Measurements from ENCODE around the gene BCO1.

Gene BCO1

GRCh38 chr16:81201267-81201666 lies 37.2 kb upstream of the BCO1 start:
- ChIA-PET POLR2A (ENCODE audit: low non-redundant PET) (no interaction called here), CTCF (no interaction called here)
- DNase-seq (ENCODE audit: low spot score), result no peak
- no peak overlapping the region for H3K27ac ChIP-seq
- TF ChIP-seq CTCF (conservative IDR thresholded peaks at IDR 0.05; ENCODE audit: low read depth), result no peak

DNA sequence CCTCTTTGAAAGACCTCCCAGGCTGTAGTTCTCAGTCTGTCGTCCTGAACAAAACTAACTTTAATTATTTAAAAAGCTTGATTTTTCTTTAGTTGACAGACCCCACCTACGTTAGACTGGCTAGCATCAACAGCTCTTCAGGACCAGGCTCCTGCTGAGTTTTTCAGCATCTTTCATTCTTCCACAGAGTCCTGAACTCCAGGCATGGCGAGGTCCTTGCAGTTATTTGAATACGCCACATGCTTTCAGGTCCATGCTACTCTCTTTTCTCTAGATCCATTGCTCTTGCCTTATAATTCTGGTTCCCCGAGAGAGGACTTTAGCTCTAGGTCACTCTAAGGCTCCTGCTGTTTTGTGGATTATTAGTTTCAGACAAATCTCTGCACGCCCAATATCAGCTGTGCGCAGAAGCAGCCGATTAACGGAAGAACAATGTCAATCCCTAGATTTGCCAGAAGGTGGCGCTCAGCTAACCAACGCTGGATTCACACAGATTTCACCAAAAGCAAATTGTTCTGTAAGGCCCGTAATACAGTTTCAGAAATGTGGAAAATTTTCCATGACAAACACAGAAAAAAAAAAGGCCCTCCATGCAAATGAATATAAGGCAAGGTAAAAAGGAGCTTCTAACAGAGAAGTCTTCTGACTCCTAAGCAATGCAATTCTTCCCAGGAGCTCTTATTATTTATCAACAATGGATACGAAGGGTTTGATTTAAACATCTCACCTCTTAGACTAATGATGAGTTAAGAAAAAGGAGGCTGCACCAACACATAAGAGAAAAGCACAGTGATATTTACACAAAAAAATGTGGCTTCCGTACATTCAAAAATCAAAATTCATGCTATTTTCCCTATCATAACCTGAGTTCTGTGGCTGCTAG lies 33.5 kb upstream of the BCO1 start:
- DNase-seq (ENCODE audit: low spot score), result peak; percentile 26
- TF ChIP-seq CTCF (conservative IDR thresholded peaks at IDR 0.05; ENCODE audit: low read depth), result peak; percentile 78

GRCh38 chr16:81207076-81207475 lies 31.4 kb upstream of the BCO1 start:
- no peak for DNase-seq (ENCODE audit: low spot score)
- TF ChIP-seq CTCF (conservative IDR thresholded peaks at IDR 0.05; ENCODE audit: low read depth), result no peak
- no peak overlapping the region for H3K27ac ChIP-seq
- CTCF ChIA-PET, result no interaction called here
- POLR2A ChIA-PET (ENCODE audit: low non-redundant PET), result no interaction called here

More for the DNA sequence above, 33.5 kb upstream of the BCO1 start:
- no peak overlapping the region for H3K27ac ChIP-seq
- ChIA-PET POLR2A (ENCODE audit: low non-redundant PET) (no interaction called here), CTCF (interaction anchor here (0.5 to 1.8 kb wide), 22 partner anchors 8 to 1361 kb away, joined by 3 to 11 read pairs (median 5); partner anchors contain the start of gene ATMIN)

DNA sequence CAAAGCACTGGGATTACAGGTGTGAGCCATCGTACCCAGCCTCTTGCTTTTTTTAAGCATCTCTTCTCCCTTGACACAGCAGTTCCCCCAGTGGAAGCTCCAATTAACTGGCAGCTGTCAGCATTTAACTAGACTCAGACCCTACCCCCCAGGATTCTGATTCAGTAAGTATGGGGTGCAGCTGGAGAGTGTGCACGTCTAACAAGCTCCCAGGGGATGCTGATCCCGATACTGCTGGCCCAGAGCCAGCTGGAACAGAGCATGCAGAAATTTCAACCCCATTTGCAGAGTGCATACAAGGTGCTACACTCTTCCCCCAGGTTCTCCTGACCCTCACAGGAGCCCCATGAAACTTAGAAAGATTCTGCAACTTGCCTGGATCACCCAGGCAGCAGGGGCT lies 27.7 kb upstream of the BCO1 start:
- TF ChIP-seq CTCF (conservative IDR thresholded peaks at IDR 0.05; ENCODE audit: low read depth), result no peak
- ChIA-PET CTCF (no interaction called here), POLR2A (ENCODE audit: low non-redundant PET) (no interaction called here)
- no peak overlapping the region for H3K27ac ChIP-seq
- no peak for DNase-seq (ENCODE audit: low spot score)

GRCh38 chr16:81212830-81213465 lies 25.5 kb upstream of the BCO1 start:
- TF ChIP-seq CTCF (conservative IDR thresholded peaks at IDR 0.05; ENCODE audit: low read depth), result no peak
- CTCF ChIA-PET, result interaction anchor here (0.6 kb wide), 1 partner anchor 154 kb away, joined by 5 read pairs; no protein-coding TSS in a partner anchor
- no peak for DNase-seq (ENCODE audit: low spot score)
- no peak overlapping the region for H3K27ac ChIP-seq
- POLR2A ChIA-PET (ENCODE audit: low non-redundant PET), result no interaction called here

GRCh38 chr16:81214745-81215166 lies 23.7 kb upstream of the BCO1 start:
- 0 out of 2 replicates have a peak, but pooled peaks have one; percentile 17 for TF ChIP-seq CTCF (conservative IDR thresholded peaks at IDR 0.05; ENCODE audit: low read depth)
- ChIA-PET POLR2A (ENCODE audit: low non-redundant PET) (no interaction called here), CTCF (interaction anchor here (0.6 kb wide), 1 partner anchor 158 kb away, joined by 6 read pairs; no protein-coding TSS in a partner anchor)
- H3K27ac ChIP-seq, result no peak overlapping the region
- DNase-seq (ENCODE audit: low spot score), result no peak

Measured in RWPE1 (cell line).